ENCODE results near the gene FAM8A1.
A peak's percentile ranks its signal among the peaks of the same experiment; 100 is the strongest.
"Not testable (repeated sequence)": the region's sequence is repeated elsewhere in the genome, so short reads cannot be mapped to it uniquely, and the experiment has no call there.

FAM8A1 gene

GRCh38 chr6:17599877-17600526 lies at the start of gene FAM8A1:
FAM8A1 (plus strand) TSS chr6:17600302; CDS start chr6:17600410, 108 bp downstream.
- DNase-seq = peak; percentile 95

GRCh38 chr6:17551383-17551958 lies 48.6 kb upstream of the FAM8A1 start:
- no peak for DNase-seq

- no peak for DNase-seq
These were observed 47.2 kb upstream of the FAM8A1 start for GRCh38 chr6:17552861-17553260.

- no peak for DNase-seq
These were observed 44.1 kb upstream of the FAM8A1 start for GRCh38 chr6:17556014-17556413.

- DNase-seq = no peak
These were observed 37.5 kb upstream of the FAM8A1 start for GRCh38 chr6:17562636-17563035.

- DNase-seq = no peak
These were observed 34.7 kb upstream of the FAM8A1 start for GRCh38 chr6:17565399-17565798.

- DNase-seq = no peak
These were observed 25.1 kb upstream of the FAM8A1 start for GRCh38 chr6:17574866-17575560.

GRCh38 chr6:17577059-17577458 lies 23.0 kb upstream of the FAM8A1 start:
- DNase-seq = no peak

GRCh38 chr6:17580518-17581048 lies 19.5 kb upstream of the FAM8A1 start:
- DNase-seq = no peak

- not testable (repeated sequence) for DNase-seq
These were observed 18.8 kb upstream of the FAM8A1 start for GRCh38 chr6:17581282-17581681.

- no peak for DNase-seq
These were observed 16.3 kb upstream of the FAM8A1 start for GRCh38 chr6:17583811-17584210.

- DNase-seq = peak; percentile 62
These were observed 15.8 kb upstream of the FAM8A1 start for GRCh38 chr6:17584241-17584803.

- peak; percentile 19 for DNase-seq
These were observed 14.2 kb upstream of the FAM8A1 start for GRCh38 chr6:17585766-17586490.

GRCh38 chr6:17586623-17587022 lies 13.5 kb upstream of the FAM8A1 start:
- not testable (repeated sequence) for DNase-seq

GRCh38 chr6:17588011-17588410 lies 12.1 kb upstream of the FAM8A1 start:
- DNase-seq = no peak

- DNase-seq = no peak
These were observed 10.6 kb upstream of the FAM8A1 start for GRCh38 chr6:17589406-17590096.

- no peak for DNase-seq
These were observed 8.8 kb upstream of the FAM8A1 start for GRCh38 chr6:17591287-17591686.

- no peak for DNase-seq
These were observed 6.9 kb upstream of the FAM8A1 start for GRCh38 chr6:17593246-17593645.

GRCh38 chr6:17596085-17596484 lies 4.0 kb upstream of the FAM8A1 start:
- no peak for DNase-seq

GRCh38 chr6:17600527-17601385 lies 654 bp downstream of the FAM8A1 start:
- DNase-seq = no peak

GRCh38 chr6:17601386-17601703 lies 1.2 kb downstream of the FAM8A1 start:
- no peak for DNase-seq

- no peak for DNase-seq
These were observed 2.8 kb downstream of the FAM8A1 start for GRCh38 chr6:17602888-17603287.

Data from NCI-H1436 (cell line).